HAP-1 (cell line): ENCODE data around the gene RFT1.

ENCODE experiments used
- DNase-seq, 2 experiments: peaks; one replicate each; pipeline ENCODE4 v3.0.0-alpha.2; 2016 to 2020; ENCODE audit warnings: low spot score in 2 of 2
- H3K27me3 ChIP-seq: fragments of 250-450 bp; sonication (Bioruptor Pico); 2 replicates; pipeline ENCODE4 v1.5.1; 2020; ENCODE audit warnings: low read depth, mild to moderate bottlenecking, moderate library complexity
- H3K36me3 ChIP-seq: fragments of 250-450 bp; sonication (Bioruptor Pico); replicated peaks from 2 replicates; pipeline ENCODE4 v1.5.1; 2020; ENCODE audit warnings: mild to moderate bottlenecking
- H3K4me1 ChIP-seq: fragments of 250-450 bp; sonication (Bioruptor Pico); 2 replicates; pipeline ENCODE4 v1.5.1; 2020; ENCODE audit warnings: mild to moderate bottlenecking
- H3K4me3 ChIP-seq: fragments of 250-450 bp; sonication (Bioruptor Pico); 2 replicates; pipeline ENCODE4 v1.5.1; 2020; ENCODE audit warnings: mild to moderate bottlenecking, moderate library complexity
- H3K9me3 ChIP-seq: fragments of 250-450 bp; sonication (Bioruptor Pico); 2 replicates; pipeline ENCODE4 v1.5.1; 2020; ENCODE audit warnings: mild to moderate bottlenecking, moderate library complexity
- in situ Hi-C: fragments of 300-500 bp; cut with MboI; formaldehyde crosslinking; loops from 3 replicates; pipeline ENCODE4 v1.14.3; 2020; ENCODE audit warnings: low sequenced_read_pairs, inconsistent platforms, mixed read lengths

RFT1 gene

DNA sequence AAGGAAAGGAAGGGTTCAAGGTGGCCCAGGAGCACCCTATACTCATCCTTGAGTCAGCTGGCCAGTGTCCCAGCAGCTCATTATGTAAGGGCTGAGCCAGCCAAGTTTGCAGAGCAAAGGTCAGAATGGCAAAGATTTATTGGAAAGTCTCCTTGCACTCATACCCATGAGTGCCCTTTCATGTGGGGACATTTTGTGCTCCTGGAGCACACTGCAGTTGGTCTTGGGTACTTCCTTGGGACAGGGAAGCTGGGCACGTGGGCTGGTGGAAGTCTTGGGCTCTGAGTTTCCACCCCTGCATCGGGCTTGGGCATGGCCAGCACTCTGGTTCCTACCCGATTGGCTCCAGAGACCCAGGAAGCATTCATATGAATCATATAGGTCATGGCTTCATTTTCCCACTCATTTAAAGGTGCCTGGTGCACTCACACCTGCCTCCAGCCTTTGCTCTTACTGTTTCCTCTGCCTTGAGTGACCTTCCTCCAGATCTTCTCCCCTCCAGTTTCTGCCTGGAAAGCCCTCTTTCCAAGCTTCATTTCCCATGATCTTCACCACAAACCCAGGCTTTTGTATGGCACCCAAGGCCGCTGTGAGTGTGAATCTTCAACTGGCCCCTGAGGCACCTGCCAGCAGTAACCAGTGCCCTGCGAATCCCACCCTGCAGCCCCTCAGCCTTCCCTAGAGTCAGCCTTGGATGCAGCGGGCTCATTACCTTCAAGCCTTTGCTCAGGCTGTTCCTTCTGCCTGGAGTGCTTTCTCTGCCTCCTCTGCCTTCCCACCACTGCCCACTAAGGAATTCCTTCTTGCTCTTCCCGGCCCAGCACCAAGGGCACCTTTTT is 20.2 kb upstream of the RFT1 start:
- H3K36me3 ChIP-seq: no peaks in the 10 kb centered on the region
- H3K27me3 ChIP-seq: no peaks in the 10 kb centered on the region
- in situ Hi-C loops: no loop called here
- no peak for DNase-seq
- H3K9me3 ChIP-seq: no peaks in the 10 kb centered on the region
- H3K4me1 ChIP-seq: no peaks in the 10 kb centered on the region
- no peak overlapping the region for H3K4me3 ChIP-seq

DNA sequence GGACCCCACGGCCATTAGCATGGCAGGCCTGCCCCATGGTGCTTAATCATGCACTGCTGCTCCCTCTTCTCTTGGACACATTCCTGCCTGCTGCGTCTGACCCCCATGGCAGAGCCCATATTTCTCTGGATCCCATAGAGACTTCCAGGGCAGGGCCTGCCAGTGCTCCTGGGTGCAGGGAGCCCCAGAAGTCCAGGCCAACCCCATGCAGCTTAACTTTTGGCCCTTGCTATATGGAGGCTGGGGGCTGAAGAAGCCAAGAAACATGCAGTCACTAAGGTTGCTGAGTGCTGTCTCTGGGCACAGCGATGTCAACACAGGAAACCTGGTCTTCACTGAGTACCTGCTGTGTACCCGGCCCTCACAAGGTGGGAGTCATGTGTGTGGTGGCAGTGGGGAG is 19.5 kb upstream of the RFT1 start:
- no peaks in the 10 kb centered on the region for H3K4me1 ChIP-seq
- no peaks in the 10 kb centered on the region for H3K27me3 ChIP-seq
- in situ Hi-C loops: no loop called here
- no peaks in the 10 kb centered on the region for H3K9me3 ChIP-seq
- H3K4me3 ChIP-seq: no peak overlapping the region
- no peaks in the 10 kb centered on the region for H3K36me3 ChIP-seq
- DNase-seq: no peak

DNA sequence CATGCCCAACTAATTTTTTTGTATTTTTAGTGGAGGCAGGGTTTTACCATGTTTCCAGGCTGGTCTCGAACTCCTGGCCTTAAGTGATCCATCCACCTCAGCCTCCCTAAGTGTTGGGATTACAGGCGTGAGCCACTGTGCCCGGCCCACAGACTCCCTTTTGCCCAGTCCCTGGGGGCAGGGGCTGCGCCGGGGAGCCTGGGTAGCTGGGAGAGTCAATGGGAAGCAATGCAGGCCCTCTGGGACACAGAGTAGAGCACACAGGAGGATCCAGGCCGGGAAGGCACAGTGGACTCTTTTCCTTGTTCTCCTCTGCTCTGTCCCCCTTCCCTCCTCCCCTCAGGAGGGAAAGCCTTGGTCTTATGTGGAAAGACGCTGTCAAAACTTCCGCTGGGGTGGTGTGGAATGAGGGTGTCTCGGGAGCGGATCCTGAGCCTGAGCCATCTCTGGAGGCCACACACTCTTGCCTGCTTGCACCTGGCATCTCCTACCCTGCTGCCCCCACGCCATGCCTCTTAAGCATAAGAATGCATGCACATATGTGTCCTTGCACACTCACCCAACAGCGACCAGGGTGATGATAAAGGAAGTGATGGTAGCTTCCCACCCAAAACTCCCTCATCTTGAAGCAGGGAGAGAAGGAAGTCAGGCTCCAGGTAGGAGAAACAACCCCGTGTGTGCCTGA is 18.9 kb upstream of the RFT1 start:
- Histone ChIP-seq H3K9me3 (no peaks in the 10 kb centered on the region), H3K36me3 (no peaks in the 10 kb centered on the region), H3K4me3 (no peak overlapping the region), H3K27me3 (no peaks in the 10 kb centered on the region), H3K4me1 (no peaks in the 10 kb centered on the region)
- DNase-seq: no peak
- in situ Hi-C loops: no loop called here

DNA sequence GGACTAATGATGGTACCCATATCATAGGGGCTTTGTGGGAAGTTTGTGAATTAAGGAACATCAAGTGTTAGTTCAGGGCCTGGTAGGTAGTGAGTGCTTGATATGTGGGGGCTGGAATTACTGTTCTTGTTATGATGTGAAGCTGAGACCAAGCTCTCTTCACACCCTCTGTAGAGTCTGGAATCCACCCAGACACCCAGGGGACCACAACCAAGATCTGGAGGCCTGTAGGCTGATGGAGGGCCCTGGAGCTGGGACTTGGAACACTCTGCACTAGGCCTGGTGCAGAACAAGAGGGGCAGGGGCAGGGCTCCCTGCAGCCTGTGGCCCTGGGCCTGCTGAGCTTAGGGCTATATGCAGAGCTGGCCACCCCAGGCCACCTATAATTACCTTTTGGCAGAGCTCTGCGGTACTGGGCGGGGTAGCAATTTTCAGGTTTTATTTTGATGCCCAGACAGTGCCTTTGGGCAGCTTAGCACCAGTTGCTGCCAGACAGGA is 17.7 kb upstream of the RFT1 start:
- no peak for DNase-seq
- no peak overlapping the region for H3K4me3 ChIP-seq
- H3K27me3 ChIP-seq: no peaks in the 10 kb centered on the region
- no peaks in the 10 kb centered on the region for H3K4me1 ChIP-seq
- in situ Hi-C loops: no loop called here
- no peaks in the 10 kb centered on the region for H3K36me3 ChIP-seq
- no peaks in the 10 kb centered on the region for H3K9me3 ChIP-seq

DNA sequence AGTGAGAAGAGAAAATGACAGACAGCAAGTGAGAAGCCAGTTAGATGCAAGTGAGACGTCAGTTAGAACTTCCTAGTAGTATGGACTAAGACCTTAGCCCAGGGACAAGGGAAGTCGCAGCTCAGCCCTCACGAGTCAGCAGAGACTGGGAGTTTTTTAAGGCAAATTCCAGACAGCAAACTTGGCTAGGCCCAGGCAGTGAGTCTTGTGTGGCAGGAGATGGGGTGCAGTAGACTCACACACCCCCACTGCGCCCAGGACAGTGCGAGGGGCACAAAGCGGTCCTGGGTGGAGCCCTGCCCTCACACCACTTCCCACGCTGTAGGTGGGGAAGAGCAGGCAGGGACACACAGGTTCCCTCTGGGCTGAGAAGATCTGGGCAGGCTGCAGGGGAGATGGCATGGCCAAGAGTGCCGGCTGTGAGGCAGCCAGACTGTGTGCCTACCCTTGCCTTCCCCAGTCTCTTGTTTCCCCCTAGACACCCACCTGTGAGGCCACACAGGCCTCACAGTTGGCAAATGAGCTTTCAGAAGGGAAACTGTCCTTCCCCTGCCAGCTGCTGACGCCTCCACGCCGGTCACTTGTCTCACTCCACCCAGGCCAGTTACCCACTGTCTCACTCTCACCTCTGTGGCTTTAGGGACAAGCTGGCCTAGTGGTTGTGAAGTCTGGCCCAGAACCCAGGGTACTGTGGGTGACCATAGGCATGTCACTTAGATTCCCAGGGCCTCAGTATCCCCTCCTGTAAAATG is 17.1 kb upstream of the RFT1 start:
- Histone ChIP-seq H3K9me3 (no peaks in the 10 kb centered on the region), H3K27me3 (no peaks in the 10 kb centered on the region), H3K4me1 (no peaks in the 10 kb centered on the region), H3K4me3 (no peak overlapping the region), H3K36me3 (no peaks in the 10 kb centered on the region)
- no peak for DNase-seq
- in situ Hi-C loops: no loop called here

DNA sequence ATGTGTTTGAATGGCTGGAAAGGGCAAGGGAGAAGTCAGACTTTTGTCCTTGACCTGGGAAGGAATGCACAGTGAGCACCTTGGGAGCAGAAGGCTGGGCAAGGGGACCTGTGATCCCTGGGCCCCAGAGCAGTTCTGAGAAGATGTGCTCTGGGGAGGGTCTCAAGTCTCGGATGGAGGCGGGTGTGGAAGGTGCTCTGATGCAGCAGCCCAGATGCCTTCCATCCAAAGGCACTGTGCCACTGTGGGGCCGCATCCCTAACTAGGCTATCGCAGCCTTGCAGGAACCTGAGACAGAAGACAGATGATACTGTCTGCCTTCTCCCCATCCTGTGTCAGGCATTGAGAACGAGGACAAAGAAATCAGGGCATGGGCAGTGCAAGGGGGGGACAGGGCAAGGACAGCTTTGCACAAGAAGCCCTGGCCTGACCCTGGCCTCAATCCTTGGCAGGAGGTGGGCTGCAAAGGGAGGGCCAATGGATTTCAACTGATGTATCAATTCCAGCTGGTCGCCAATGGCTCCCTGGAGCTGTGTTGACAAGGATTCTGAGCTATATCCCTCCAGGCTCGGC is 16.2 kb upstream of the RFT1 start:
- no peaks in the 10 kb centered on the region for H3K27me3 ChIP-seq
- H3K9me3 ChIP-seq: no peaks in the 10 kb centered on the region
- no peaks in the 10 kb centered on the region for H3K4me1 ChIP-seq
- no peaks in the 10 kb centered on the region for H3K36me3 ChIP-seq
- DNase-seq: no peak
- in situ Hi-C loops: no loop called here
- H3K4me3 ChIP-seq: no peak overlapping the region

DNA sequence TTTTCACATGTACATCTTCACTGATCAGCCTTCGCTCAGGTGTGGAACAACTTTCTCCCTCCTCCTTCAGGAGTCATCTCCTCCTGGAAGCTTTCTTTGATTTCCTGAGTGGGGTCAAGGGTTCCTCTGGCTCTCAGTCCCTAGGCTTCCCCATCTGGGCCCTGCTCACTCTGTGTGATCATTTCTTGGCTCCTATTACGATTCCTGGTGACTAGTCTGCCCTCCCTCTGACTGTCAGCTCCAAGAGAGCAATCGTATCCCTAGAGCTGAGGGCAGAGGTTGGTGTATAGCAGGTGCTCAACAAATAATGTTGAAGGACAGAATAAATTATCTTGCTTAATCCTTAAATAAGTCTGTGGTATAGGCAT is 15.5 kb upstream of the RFT1 start:
- Histone ChIP-seq H3K4me3 (no peak overlapping the region), H3K27me3 (no peaks in the 10 kb centered on the region), H3K9me3 (no peaks in the 10 kb centered on the region), H3K4me1 (no peaks in the 10 kb centered on the region), H3K36me3 (no peaks in the 10 kb centered on the region)
- DNase-seq: no peak
- in situ Hi-C loops: no loop called here

DNA sequence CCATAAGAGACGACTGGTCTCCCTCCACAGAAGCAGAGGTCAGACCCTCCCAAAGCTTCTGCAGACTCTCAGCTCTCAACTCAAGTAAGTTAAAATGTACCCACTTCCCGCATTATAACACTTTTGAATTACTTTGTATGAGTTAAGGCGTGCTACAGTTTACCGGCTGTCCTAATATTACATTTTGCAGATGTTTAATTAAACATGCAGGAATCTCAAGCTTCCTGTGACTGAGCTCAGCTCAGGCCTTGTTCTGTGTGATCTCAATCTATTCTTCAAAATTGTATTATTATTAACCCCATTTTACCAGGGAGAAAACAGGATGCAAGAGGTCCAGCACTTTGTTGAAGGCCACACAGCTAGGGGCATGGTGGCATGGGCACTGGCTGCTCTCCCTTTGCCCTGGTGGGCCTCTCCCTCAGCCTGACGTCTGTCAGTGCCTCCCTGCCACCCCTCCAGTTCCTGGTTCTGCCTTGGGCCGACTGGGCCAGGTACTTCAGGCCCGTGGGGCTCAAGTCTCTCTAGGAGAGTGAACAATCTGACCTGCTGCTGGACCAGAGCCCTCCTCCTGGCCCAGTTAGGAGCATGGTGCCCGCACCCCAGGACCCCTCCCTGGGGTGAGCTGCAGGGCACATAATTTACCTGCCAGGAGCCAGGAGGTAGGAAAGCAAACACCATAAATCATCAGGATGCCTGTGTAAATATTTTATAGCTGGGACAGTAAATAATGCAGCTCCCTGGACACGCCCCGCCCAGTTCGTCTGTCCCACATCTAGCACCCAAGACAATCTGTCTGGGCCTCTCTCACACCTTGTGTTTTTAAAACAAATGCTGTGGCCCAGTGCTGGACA is 14.9 kb upstream of the RFT1 start:
- no peaks in the 10 kb centered on the region for H3K27me3 ChIP-seq
- no peak overlapping the region for H3K4me3 ChIP-seq
- DNase-seq: no peak
- no peaks in the 10 kb centered on the region for H3K9me3 ChIP-seq
- in situ Hi-C loops: no loop called here
- H3K4me1 ChIP-seq: no peaks in the 10 kb centered on the region
- H3K36me3 ChIP-seq: no peaks in the 10 kb centered on the region

DNA sequence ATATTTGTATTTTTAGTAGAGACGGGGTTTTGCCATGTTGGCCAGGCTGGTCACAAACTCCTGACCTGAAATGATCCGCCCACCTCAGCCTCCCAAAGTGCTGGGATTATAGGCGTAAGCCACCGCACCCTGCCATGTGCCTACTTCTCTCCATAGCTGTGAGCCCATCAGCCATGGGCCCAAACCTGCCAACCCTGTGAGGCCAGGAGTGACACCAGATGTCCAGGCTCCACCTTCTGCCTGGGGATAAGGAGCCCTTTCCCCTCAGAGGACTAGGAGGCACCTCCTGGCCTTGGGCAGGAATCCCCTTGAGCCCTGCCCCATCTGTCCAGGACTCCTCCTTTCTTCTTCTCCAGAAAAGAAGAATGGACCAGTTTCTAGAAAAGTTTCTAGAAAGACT is 14.2 kb upstream of the RFT1 start:
- in situ Hi-C loops: no loop called here
- no peak for DNase-seq
- H3K9me3 ChIP-seq: no peaks in the 10 kb centered on the region
- H3K4me1 ChIP-seq: no peaks in the 10 kb centered on the region
- H3K4me3 ChIP-seq: no peak overlapping the region
- H3K36me3 ChIP-seq: no peaks in the 10 kb centered on the region
- no peaks in the 10 kb centered on the region for H3K27me3 ChIP-seq

DNA sequence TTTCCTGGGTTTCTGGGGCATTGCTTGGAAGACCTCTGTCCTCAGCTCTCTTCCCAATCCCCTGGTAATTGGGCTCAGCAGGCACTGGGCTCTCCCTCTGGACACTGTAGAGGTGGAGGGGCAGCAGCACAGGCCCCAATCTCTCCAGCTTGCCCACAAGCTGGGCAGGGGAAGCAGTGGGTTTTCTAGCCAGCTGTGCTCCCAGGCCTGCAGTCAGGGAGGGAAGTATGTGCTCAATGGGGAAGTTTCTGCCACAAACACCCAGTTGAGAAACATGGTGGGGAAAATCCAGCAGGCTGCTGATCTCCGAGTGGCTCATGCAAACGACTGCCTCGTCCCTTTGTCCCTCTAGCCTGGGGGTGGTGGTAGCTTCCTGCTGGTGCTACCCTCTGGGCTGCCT is 12.8 kb upstream of the RFT1 start:
- DNase-seq: no peak
- Histone ChIP-seq H3K4me1 (no peaks in the 10 kb centered on the region), H3K9me3 (no peaks in the 10 kb centered on the region), H3K4me3 (no peak overlapping the region), H3K27me3 (no peaks in the 10 kb centered on the region), H3K36me3 (no peaks in the 10 kb centered on the region)
- in situ Hi-C loops: no loop called here

DNA sequence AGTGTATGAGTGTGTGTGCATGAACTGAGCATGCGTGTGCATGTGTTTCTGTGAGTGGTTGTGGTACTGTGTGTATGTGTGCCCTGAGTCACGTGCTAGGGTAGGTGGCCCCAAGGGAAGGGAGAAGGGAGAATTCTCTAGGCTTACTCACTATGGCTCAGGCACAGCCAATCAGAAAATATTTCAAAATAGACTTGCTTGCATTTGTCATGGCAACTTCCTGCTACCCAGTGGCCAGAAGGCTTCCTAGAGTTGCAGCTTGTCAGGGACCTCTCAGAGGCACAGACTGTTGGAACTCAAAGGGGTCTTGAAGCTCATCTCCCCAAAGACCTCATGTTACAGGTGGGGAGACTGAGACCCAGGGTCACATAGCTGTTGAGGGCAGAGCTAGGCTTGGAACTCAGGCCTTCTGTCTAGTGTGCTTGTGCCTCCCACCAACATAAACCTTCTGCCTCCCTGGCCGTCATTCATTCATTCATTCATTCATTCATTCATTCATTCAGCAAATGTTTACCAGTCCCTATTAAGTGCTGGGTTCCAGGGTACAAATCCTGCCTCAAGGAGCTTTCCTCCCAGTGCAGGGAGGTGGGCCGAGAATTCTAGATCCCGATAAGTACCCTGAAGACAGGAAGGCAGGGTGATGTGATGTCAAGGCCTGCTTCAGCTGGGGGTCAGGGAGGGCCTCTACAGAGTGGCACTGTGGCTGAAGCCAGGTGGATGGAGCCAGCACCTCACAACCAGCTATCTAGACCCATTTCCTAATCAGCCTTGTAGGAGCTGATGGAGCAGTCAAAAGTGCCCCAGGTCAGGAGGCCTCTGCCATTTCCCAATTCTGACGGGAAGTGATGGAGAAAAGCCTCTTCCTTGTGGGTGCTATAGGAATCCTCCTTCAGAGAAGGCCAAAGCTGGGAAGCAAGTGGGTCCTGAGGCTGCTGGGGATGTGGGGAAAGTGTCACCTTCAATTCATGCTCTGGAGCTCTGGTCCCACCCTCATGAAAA is 10.9 kb upstream of the RFT1 start:
- H3K4me1 ChIP-seq: no peaks in the 10 kb centered on the region
- H3K36me3 ChIP-seq: no peaks in the 10 kb centered on the region
- in situ Hi-C loops: no loop called here
- no peaks in the 10 kb centered on the region for H3K9me3 ChIP-seq
- no peaks in the 10 kb centered on the region for H3K27me3 ChIP-seq
- H3K4me3 ChIP-seq: no peak overlapping the region
- no peak for DNase-seq
